CD4-positive, alpha-beta T cell treated with Interleukin-17A for 4 hours (primary cell): ENCODE measurements around the gene ANKS1B.
"Not testable (repeated sequence)": the region's sequence is repeated elsewhere in the genome, so short reads cannot be mapped to it uniquely, and the experiment has no call there.

ENCODE experiments used
- DNase-seq: peaks from one replicate; pipeline ENCODE4 v3.0.0-alpha.2; 2020; ENCODE audit warnings: mixed read lengths

Gene ANKS1B

GRCh38 chr12:98977186-98977585, 1007.5 kb downstream of the ANKS1B start:
- no peak for DNase-seq

DNA sequence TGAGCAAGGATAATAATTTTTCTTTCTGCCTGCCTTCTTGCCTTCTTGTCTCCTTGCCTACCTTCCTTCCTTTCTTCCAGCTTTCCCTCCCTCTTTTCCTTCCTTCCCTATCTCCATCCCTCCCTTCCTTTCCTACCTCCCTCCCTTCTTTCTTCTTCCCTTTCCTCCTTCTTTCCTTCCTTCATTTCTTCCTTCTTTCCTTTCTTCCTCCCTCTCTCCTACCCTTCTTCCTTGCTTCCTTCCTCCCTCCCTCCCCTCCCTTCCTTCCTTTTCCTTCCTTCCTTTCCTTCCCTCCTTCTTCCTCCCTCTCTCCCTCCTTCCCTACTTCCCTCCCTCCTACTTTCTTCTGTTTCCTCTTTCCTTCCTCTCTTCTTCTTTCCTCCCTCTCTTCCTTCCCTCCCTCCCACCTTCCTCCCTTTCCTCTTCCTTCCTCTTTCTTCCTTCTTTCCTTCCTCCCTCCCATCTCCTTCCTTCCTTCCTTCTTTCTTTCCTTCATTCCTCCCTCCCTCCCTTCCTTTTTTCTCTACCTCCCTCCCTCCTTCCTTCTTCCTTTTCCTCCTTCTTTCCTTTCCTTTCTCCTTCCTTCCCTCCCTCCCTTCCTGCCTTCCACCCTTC, 1009.9 kb downstream of the ANKS1B start:
- DNase-seq: no peak

DNA sequence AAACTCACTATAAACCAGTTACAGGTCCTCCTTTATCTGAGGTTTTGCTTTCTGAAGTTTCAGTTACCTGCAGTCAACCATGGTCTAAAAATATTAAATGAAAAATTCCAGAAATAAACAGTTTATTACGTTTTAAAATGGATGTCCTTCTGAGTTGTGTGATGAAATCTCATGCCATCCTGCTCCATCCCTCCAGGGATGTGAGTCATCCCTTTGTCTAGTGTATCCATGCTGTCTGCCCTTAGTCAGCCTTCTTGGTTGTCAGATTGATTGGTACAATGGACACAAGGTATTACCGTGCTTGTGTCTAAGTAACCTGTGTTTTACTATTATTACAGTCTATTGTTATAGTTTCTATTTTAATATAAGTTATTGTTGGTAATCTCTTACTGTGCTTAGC, 1011.3 kb downstream of the ANKS1B start:
- no peak for DNase-seq

- no peak for DNase-seq
Observed at GRCh38 chr12:98970950-98971349, 1013.8 kb downstream of the ANKS1B start.

GRCh38 chr12:98970210-98970609, 1014.5 kb downstream of the ANKS1B start:
- no peak for DNase-seq

GRCh38 chr12:98968896-98969295, 1015.8 kb downstream of the ANKS1B start:
- DNase-seq: no peak

DNA sequence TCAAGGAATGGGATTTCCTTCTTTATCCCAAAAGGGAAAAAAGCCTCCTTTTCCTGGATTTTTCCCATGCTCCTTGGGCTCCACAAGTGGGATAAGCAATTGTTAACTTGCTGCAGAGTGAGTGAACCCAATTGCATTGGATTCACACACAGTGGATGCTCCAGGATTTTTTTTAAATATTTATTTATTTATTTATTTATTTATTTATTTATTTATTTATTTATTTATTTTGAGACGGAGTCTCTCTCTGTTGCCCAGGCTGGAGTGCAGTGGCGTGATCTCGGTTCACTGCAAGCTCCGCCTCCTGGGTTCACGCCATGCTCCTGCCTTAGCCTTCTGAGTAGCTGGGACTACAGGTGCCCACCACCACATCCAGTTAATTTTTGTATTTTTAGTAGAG, 1027.6 kb downstream of the ANKS1B start:
- not testable (repeated sequence) for DNase-seq

- no peak for DNase-seq
Observed at GRCh38 chr12:98955284-98955683, 1029.5 kb downstream of the ANKS1B start.

DNA sequence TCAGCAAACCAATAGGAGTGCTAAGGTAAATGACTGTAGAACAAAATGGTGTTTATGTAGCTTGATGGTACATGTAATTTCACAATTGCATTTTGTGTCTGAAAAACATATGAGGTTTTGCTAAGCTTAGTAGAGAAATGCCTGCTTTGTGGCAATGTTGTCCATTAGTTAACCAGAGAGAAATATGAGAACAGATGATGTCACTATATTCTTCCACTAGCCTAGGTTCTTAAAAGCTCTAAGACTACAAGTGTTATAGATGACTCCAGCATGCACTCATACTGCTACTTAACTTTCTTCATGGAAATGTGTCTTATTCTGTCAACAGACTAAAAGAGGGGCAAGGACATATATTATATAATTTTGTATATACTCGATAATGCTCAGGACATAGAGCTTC, 1030.2 kb downstream of the ANKS1B start:
- no peak for DNase-seq

- DNase-seq: no peak
Observed at GRCh38 chr12:98951406-98951805, 1033.3 kb downstream of the ANKS1B start.

- no peak for DNase-seq
Observed at GRCh38 chr12:98948343-98948949, 1036.3 kb downstream of the ANKS1B start.

- DNase-seq: no peak
Observed at GRCh38 chr12:98945864-98946263, 1038.9 kb downstream of the ANKS1B start.

DNA sequence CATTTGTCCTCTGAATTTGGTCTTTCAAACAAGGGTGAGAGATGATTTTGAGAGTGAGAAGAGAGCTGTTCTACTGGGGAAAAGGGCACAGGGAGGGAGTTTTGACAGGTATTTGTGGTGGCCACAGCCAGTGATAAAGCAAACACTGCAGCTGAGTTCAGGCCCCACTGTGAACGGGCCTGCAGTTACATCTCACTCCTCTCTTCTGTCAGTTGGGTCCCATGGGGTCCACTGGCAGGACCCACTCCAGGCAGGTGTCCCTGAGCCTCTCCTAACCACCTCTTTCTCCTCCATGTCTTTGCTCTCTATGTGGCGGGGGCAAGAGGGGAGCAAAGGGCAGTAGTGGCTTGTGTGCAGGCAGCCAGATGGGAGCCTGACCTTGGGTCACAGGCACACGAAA, 1044.8 kb downstream of the ANKS1B start:
- DNase-seq: no peak

DNA sequence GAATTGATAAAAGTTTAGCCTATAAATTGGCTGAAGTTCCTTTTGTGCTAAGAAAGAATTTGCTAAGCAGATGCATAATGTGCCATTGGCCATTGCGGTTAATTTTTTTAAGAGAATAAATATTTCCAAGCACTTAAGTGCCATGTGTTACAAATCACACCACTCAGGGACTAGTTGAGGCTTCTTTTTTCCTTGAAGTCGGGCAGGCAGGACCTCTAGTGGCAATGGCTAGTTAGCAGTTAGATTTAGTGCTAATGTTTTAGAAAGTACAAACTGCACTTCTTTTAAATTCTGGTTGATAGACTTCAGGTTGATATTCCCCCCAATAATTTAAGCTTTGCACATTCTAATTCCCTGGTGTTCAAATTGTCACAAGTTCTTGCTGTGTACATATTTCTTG, 1045.4 kb downstream of the ANKS1B start:
- no peak for DNase-seq

DNA sequence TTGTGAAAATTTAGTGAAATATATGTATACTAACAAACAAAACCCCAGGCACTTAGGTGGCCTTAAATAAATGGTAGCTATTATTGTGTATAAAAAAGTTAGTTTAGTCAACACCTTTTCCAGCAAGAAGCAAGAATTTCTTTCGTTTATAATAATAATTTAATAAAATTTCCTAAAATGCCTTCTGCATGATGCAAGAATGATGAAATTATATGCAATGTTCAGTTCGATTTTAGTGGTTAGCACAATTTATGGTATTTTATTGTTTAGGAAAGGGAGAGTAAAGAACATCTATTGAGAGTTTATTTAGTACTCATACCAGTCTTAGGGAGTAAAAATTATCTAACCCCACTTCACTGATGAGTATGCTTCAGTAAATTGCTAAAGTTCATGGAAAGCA, 1048.9 kb downstream of the ANKS1B start:
- no peak for DNase-seq

DNA sequence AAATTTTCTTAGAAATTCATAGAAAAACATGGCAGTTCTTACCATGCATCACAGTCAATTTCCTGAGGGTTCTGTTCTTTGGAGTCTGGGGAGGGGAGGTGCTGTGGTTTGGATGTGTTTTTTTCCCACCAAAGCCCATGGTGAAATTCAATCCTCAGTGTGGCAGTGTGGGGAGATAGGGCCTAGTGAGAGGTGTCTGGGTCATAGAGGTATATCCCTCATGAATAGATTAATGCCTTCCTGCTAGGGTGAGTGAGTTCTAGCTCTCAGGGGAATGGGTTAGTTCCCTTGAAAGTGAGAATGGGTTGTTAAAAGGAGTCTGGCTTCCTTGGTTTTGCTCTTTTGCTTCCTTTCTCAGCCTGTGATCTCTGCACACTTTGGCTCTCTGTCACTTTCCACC, 1061.9 kb downstream of the ANKS1B start:
- DNase-seq: no peak

- no peak for DNase-seq
Observed at GRCh38 chr12:98918176-98918863, 1066.4 kb downstream of the ANKS1B start.

DNA sequence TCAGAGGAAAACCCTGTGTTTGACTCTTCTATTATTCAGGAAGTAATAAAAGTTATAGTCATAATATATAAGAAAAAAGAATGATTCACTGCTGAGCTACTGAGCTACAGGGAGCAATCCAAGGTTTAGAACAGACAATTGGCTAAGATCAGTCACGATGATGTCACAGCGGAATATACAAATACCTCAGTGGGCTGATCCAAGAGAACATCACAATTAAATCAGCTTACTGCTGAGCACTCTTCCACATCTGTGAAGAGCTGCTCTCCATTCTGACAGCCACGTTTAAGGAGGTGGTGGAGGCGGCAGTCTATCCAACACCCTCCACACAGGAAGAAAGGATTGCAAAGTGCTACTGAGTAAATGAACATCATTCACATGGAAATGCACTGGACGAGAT, 1068.6 kb downstream of the ANKS1B start:
- no peak for DNase-seq

- no peak for DNase-seq
Observed at GRCh38 chr12:98912401-98912974, 1072.2 kb downstream of the ANKS1B start.

GRCh38 chr12:98911396-98911795, 1073.3 kb downstream of the ANKS1B start:
- DNase-seq: no peak

GRCh38 chr12:98909746-98910145, 1075.0 kb downstream of the ANKS1B start:
- no peak for DNase-seq

GRCh38 chr12:98908866-98909265, 1075.9 kb downstream of the ANKS1B start:
- DNase-seq: no peak

DNA sequence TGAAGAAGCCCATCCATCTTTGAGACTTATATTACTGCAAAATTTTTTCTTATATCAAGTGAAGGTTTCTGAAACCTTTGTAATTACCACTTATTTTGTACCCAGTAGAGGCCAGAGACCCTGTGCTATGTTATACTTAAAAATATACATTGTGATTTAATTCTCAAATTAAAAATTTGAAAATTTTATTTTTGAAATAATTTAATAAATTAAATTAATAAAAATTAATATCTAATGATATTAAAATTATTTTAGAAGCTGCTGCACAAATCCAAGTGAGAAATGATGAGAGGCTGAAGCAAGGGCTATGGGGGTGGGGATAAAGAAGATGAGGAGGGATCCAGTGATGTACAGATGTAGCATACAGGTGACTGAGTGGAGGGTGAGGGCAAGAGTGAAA, 1080.9 kb downstream of the ANKS1B start:
- DNase-seq: no peak

DNA sequence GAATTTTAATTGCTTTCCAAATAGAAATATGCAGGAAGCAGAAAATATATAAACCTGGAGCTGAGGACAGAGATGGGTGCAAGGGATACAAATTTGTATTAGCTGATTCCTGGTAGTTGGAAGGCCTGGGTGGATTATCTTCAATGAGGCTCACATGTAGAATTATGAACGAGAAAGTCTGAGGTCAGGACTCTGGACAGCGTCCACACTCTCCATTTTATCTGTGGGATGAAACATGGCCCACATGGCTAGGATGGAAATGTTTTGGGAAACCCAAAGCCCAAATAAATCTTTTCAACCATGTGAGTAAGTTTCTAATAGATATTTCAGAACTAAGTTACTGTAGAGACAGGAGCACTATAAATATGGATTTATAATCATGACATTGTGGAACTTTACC, 1083.5 kb downstream of the ANKS1B start:
- DNase-seq: no peak
